KOPT-K1 (cell line): ENCODE measurements around the gene SOHLH2.

Experiments
- H3K27ac ChIP-seq: fragments of 200-600 bp; sonication (generic); 2 replicates; pipeline ENCODE4 v1.5.1; 2016; ENCODE audit warnings: antibody characterized with exemption, mild to moderate bottlenecking, low read depth, low read length; ENCODE audit not compliant: poor library complexity, severe bottlenecking
- H3K36me3 ChIP-seq: fragments of 200-600 bp; sonication (generic); 2 replicates; pipeline ENCODE4 v1.5.1; 2017; ENCODE audit warnings: antibody characterized with exemption, mild to moderate bottlenecking, low read length, moderate library complexity; ENCODE audit not compliant: insufficient read depth
- H3K9me3 ChIP-seq: fragments of 200-600 bp; sonication (generic); 2 replicates; pipeline ENCODE4 v1.5.1; 2017; ENCODE audit warnings: antibody characterized with exemption, low read length, mild to moderate bottlenecking; ENCODE audit not compliant: insufficient read depth, poor library complexity, severe bottlenecking

The SOHLH2 gene

GRCh38 chr13:36212789-36213188 is 1.6 kb downstream of the SOHLH2 start:
- Histone ChIP-seq H3K27ac (no peak overlapping the region), H3K36me3 (no peaks in the 10 kb centered on the region), H3K9me3 (peaks cover 4% of the 10 kb centered on the region)

- Histone ChIP-seq H3K9me3 (peaks cover 4% of the 10 kb centered on the region), H3K36me3 (no peaks in the 10 kb centered on the region), H3K27ac (no peak overlapping the region)
Observed at GRCh38 chr13:36211567-36211966, 2.8 kb downstream of the SOHLH2 start.

- Histone ChIP-seq H3K36me3 (no peaks in the 10 kb centered on the region), H3K9me3 (peaks cover 4% of the 10 kb centered on the region), H3K27ac (no peak overlapping the region)
Observed at GRCh38 chr13:36210738-36211137, 3.6 kb downstream of the SOHLH2 start.

- Histone ChIP-seq H3K36me3 (no peaks in the 10 kb centered on the region), H3K27ac (no peak overlapping the region), H3K9me3 (no peaks in the 10 kb centered on the region)
Observed at GRCh38 chr13:36207672-36208071, 6.7 kb downstream of the SOHLH2 start.

- Histone ChIP-seq H3K9me3 (no peaks in the 10 kb centered on the region), H3K36me3 (no peaks in the 10 kb centered on the region), H3K27ac (no peak overlapping the region)
Observed at GRCh38 chr13:36193151-36193855, 21.1 kb downstream of the SOHLH2 start.

- no peak overlapping the region for H3K27ac ChIP-seq
- H3K9me3 ChIP-seq, result no peaks in the 10 kb centered on the region
- no peaks in the 10 kb centered on the region for H3K36me3 ChIP-seq
Observed at GRCh38 chr13:36192166-36192565, 22.2 kb downstream of the SOHLH2 start.

- no peak overlapping the region for H3K27ac ChIP-seq
- H3K9me3 ChIP-seq, result no peaks in the 10 kb centered on the region
- H3K36me3 ChIP-seq, result no peaks in the 10 kb centered on the region
Observed at GRCh38 chr13:36190771-36191170, 23.6 kb downstream of the SOHLH2 start.

- H3K36me3 ChIP-seq, result no peaks in the 10 kb centered on the region
- no peaks in the 10 kb centered on the region for H3K9me3 ChIP-seq
- no peak overlapping the region for H3K27ac ChIP-seq
Observed at GRCh38 chr13:36188441-36188840, 25.9 kb downstream of the SOHLH2 start.

- Histone ChIP-seq H3K9me3 (no peaks in the 10 kb centered on the region), H3K27ac (no peak overlapping the region), H3K36me3 (no peaks in the 10 kb centered on the region)
Observed at GRCh38 chr13:36183901-36184300, 30.5 kb downstream of the SOHLH2 start.

GRCh38 chr13:36175621-36176020 is 38.7 kb downstream of the SOHLH2 start:
- H3K36me3 ChIP-seq, result no peaks in the 10 kb centered on the region
- no peak overlapping the region for H3K27ac ChIP-seq
- no peaks in the 10 kb centered on the region for H3K9me3 ChIP-seq

- no peaks in the 10 kb centered on the region for H3K9me3 ChIP-seq
- H3K27ac ChIP-seq, result no peak overlapping the region
- no peaks in the 10 kb centered on the region for H3K36me3 ChIP-seq
Observed at GRCh38 chr13:36174923-36175322, 39.4 kb downstream of the SOHLH2 start.

- no peaks in the 10 kb centered on the region for H3K9me3 ChIP-seq
- no peak overlapping the region for H3K27ac ChIP-seq
- no peaks in the 10 kb centered on the region for H3K36me3 ChIP-seq
Observed at GRCh38 chr13:36173571-36174322, 40.6 kb downstream of the SOHLH2 start.

GRCh38 chr13:36166046-36166445 is 48.3 kb downstream of the SOHLH2 start:
- Histone ChIP-seq H3K9me3 (no peaks in the 10 kb centered on the region), H3K27ac (no peak overlapping the region)

GRCh38 chr13:36163809-36164308 is 50.5 kb downstream of the SOHLH2 start:
- Histone ChIP-seq H3K27ac (no peak overlapping the region), H3K9me3 (no peaks in the 10 kb centered on the region), H3K36me3 (no peaks in the 10 kb centered on the region)

More at GRCh38 chr13:36166046-36166445, 48.3 kb downstream of the SOHLH2 start:
- H3K36me3 ChIP-seq, result no peaks in the 10 kb centered on the region

- Histone ChIP-seq H3K36me3 (no peaks in the 10 kb centered on the region), H3K27ac (no peak overlapping the region), H3K9me3 (no peaks in the 10 kb centered on the region)
Observed at GRCh38 chr13:36163286-36163685, 51.1 kb downstream of the SOHLH2 start.

GRCh38 chr13:36160297-36160696 is 54.1 kb downstream of the SOHLH2 start:
- H3K36me3 ChIP-seq, result no peaks in the 10 kb centered on the region
- no peaks in the 10 kb centered on the region for H3K9me3 ChIP-seq
- no peak overlapping the region for H3K27ac ChIP-seq
